GM19240 (cell line): Measurements from ENCODE around the gene MGLL.
"Not testable (repeated sequence)": the region's sequence is repeated elsewhere in the genome, so short reads cannot be mapped to it uniquely, and the experiment has no call there.

ENCODE experiments used
- DNase-seq: peaks from one replicate; pipeline ENCODE4 v3.0.0; 2011; ENCODE audit warnings: low spot score; ENCODE audit not compliant: insufficient read length

The MGLL gene

GRCh38 chr3:127660621-127661251 lies 161.6 kb downstream of the MGLL start:
- no peak for DNase-seq

DNA sequence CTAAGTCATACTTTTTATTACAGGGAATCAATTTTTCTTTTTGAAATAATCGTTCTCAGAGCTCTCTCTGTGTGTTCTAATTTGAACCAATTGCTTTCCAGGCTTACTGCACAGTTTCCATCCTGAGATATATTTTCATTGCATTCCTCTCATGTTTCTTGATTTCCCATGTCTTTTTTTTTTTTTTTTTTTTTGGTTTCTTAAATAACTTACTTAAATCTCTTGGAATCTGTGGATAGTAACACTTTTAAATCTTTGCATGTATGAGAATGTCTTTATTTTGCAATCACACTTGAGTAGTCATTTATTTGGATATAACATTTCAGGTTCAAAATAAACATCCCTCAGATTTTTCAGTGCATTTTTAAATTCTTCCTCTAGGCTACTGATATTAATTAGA lies 164.1 kb downstream of the MGLL start:
- no peak for DNase-seq

DNA sequence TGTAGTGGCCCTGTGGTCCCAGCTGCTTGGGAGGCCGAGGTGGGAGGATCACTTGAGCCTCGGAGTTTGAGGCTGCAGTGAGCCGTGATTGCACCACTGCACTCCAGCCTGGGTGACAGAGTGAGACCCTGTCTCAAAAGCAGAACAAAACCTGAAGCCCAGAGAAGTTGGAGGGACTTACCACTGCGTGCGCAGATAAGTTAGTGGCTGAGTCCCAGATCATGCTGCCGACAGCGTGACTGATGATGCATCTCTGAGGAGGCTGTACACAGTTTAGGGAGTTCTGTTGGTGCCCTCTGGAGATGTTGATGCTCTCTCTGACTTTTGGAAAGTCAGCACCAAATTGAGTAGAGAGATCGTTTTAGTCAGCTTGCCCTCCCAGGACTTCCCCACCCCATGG lies 165.4 kb downstream of the MGLL start:
- no peak for DNase-seq

- no peak for DNase-seq
Observed at GRCh38 chr3:127655641-127656040, 166.7 kb downstream of the MGLL start.

GRCh38 chr3:127654993-127655392 lies 167.3 kb downstream of the MGLL start:
- DNase-seq: not testable (repeated sequence)

- DNase-seq: no peak
Observed at GRCh38 chr3:127654374-127654773, 167.9 kb downstream of the MGLL start.

- DNase-seq: peak; percentile 60
Observed at GRCh38 chr3:127652246-127652995, 169.9 kb downstream of the MGLL start.

- DNase-seq: no peak
Observed at GRCh38 chr3:127651516-127652172, 170.7 kb downstream of the MGLL start.

DNA sequence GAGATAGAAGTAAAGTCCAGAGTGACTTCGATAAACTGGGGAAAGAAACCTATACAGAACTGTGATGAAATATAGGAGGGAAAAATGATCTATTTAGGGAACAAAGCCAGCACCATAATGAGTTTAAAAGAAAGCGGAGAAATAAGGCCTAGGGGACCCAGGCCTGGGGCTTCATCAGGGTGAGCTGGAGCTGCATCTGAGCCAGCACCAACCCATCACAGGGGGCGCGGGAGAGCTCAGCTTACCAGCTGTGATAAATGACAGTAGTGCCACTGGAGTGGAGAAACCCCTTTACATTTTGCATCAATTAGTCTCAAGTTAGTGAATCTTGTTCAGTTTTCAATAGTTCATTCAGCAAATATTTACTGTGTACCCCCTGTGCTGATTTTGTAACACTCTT lies 172.1 kb downstream of the MGLL start:
- no peak for DNase-seq

DNA sequence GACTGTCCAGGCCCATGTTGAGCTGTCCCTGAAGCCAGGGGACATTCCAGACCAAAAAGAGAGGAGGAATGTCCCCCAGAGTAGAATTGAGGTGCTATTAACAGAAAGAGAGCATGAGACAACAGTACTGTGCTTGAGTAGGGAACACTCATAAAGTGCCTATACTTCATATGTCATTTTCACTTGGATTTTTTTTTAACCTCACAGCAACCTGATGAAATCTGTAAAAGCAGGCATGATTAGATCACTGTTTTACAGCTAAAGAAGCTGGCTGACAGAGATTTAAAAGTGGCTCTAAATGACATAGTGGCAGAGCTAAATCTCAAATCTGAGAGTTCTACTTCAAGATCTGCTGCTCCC lies 174.5 kb downstream of the MGLL start:
- DNase-seq: no peak

DNA sequence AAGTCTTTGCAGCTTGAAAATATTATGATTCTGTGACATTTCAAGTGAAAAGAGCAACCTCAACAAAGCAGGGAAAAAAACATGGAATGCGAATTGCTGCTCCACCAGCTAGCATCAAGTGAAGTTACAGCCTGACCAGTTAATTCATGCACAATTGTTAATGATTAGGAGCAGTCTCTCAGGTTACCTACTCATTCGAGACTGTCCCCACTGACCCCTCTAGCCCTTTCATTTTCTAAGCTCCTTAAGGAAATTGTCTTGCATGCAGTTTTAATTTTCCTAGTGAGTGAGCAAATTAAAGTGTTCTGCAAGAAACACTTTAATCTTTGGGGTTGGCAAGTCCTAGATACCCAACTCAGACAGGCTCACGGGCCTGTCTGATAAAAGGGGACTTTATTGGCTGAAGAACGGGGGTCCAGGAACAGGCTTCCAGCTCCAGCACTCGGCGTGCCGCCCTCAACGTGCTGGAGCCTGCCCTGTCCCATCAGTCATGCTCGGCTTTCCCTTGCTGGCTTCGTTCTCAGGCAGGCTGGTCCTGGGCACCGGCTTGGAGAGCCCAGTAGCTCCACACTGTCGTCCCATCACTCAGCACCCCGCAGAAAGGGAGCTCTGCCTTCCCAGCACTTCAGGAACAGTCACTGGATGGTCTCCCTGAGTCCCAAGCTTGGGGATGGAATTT lies 175.0 kb downstream of the MGLL start:
- no peak for DNase-seq

DNA sequence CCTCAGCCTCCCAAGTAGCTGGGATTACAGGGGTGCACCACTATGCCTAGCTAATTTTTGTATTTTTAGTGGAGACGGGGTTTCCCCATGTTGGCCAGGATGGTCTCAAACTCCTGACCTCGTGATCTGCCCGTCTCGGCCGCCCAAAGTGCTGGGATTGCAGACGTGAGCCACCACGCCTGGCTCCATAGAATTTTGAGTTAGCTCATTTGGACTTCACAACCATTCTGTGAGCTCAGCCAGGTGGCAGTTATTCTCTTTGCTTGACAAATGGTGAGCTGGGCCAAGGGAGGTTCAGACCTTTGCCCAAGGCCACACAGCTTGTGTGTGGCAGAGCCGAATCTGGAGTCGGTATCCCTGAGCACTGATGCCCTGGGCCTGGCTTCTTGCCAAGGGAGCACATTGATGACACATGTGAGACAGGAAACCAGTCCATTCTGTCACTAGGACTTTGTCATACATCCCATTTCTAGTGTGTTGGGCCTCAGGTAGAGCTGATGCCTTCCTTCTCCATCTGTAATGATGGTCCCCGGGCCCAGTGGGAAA lies 175.7 kb downstream of the MGLL start:
- DNase-seq: no peak

- DNase-seq: no peak
Observed at GRCh38 chr3:127645371-127646015, 176.8 kb downstream of the MGLL start.

DNA sequence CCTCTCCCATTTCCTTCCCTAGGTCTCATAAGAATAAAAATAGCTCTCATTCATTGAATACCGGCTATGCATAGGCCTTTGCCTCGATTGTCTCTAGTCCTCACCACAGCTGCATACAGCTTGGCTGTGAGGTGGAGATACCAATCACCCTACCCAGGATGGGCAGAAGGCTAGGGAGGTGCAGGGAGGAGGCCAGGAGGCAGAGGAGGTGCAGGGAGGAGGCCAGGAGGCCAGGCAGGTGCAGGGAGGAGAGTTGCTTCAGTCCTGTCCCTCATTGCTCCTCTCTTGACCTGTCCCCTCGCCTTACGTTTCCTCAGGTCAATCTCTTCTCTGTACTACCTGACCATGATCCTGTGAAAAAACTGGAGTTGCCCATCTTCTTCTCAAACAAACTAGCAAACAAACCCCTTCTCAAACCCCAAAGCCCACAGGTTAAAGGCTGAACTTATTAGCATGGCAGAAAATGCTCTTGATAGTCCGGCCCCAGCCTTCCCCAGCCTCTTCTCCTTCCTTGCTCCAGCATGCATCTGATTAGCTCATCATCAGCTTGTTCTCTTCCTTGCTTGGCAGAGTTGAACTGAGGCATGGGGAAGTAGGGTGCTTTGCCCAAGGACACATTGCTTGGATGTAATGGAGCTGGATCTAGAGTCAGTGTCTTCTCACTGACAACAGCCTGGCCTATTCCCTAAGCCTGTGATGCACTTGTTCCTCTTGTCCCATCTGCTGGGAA lies 177.5 kb downstream of the MGLL start:
- DNase-seq: no peak

DNA sequence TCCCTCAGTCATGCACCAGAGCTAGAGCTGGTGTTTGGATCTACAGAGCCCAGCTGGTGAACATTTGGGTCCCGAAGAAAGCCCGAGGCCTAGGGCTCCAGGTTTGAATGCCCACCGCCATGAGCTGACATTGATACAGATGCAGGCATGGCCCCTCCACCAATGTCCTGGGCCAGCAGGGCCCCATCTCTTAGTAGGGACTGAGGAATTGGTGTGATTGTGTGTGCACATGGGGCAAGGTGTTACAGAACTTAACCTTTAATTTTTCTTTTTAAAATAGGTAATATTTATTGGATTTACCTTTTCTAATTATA lies 182.3 kb downstream of the MGLL start:
- no peak for DNase-seq

DNA sequence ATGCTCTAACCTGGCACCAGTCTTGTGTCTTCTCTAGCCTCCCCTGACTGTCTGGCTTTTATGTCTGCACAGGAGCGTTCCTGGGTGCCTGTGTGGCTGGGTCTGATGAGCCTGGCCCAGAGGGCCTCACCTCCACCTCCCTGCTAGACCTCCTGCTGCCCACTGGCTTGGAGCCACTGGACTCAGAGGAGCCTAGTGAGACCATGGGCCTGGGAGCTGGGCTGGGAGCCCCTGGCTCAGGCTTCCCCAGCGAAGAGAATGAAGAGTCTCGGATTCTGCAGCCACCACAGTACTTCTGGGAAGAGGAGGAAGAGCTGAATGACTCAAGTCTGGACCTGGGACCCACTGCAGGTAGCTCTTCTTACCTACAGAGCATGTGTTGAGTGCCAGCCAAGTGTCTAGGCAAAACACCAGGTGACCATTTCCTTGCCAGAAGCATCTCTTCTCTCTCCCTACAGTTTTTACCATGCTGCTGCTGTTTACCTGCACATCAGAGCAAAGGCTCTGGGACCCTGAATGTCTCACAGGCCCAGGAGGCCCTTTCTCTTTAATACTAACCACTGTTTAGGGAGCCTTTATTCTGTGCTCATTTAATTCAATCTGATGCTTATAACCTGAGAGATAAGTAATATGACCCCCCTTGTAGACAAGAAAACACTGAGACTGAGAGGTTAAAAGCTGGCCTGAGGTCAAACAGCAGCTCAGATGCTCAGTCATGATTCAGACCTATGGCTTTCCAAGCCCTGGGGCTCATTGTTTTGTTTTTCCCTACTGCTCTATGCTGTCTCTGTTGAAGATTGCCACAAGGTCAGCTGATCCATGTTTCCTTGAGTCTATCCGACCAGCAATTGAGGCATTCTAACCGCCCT lies 182.9 kb downstream of the MGLL start:
- DNase-seq: no peak
